K562 (cell line): ENCODE measurements around the gene TMEM120A. TPM values are rescaled to one million over a fixed set of nuclear protein-coding genes. Genes with fewer than 3 reads are reported as not detected.
A peak's percentile ranks its signal among the peaks of the same experiment; 100 is the strongest.

Experiments
- ATF1 ChIP-seq, 2 experiments: fragments of 450-650 bp in 1 of 2; IDR thresholded peaks; 2 replicates each; pipeline ENCODE4 v1.6.1; 2016; ENCODE audit warnings: missing compliant biosample characterization in 1 of 2, missing genetic modification characterization in 1 of 2
- BRCA1 ChIP-seq, 2 experiments: fragments of 450-650 bp in 1 of 2; sonication (generic) in 1 of 2; formaldehyde crosslinking in 1 of 2; IDR thresholded peaks; 2 replicates each; pipeline versions ENCODE4 v1.5.0 to v1.6.1; 2017 to 2020; ENCODE audit warnings: mild to moderate bottlenecking in 1 of 2, missing genetic modification reagents in 1 of 2
- CBFB ChIP-seq: sonication (generic); formaldehyde crosslinking; IDR thresholded peaks from 2 replicates; pipeline ENCODE4 v1.4.0; 2020; ENCODE audit warnings: mild to moderate bottlenecking, missing genetic modification reagents
- CBX1 ChIP-seq: sonication (generic); IDR thresholded peaks from 2 replicates; pipeline ENCODE4 v1.6.1; 2016; ENCODE audit warnings: antibody characterized with exemption, low read depth, mild to moderate bottlenecking
- CCNT2 ChIP-seq: IDR thresholded peaks from 2 replicates; pipeline ENCODE4 v1.6.1; 2011; ENCODE audit warnings: borderline replicate concordance, low read depth, mild to moderate bottlenecking, moderate library complexity, mixed read lengths, low read length; ENCODE audit not compliant: insufficient read length; ENCODE audit errors: extremely low read depth
- CHD4 ChIP-seq: fragments of 200-600 bp; sonication (generic); IDR thresholded peaks from 3 replicates; pipeline ENCODE4 v1.6.1; 2012; ENCODE audit warnings: low read depth, mild to moderate bottlenecking, mixed read lengths, low read length, inconsistent platforms; ENCODE audit not compliant: insufficient read depth, insufficient replicate concordance, poor library complexity, severe bottlenecking
- CTCFL ChIP-seq: IDR thresholded peaks from 2 replicates; pipeline ENCODE4 v1.6.1; 2011; ENCODE audit warnings: borderline replicate concordance, low read depth, mild to moderate bottlenecking, moderate library complexity, low read length; ENCODE audit not compliant: insufficient read depth, poor library complexity, severe bottlenecking
- E2F3 ChIP-seq: fragments of 250-450 bp; sonication (Bioruptor Pico); IDR thresholded peaks from 2 replicates; pipeline ENCODE4 v1.4.0; 2020; ENCODE audit warnings: mild to moderate bottlenecking
- EZH2 ChIP-seq: IDR thresholded peaks from 2 replicates; pipeline ENCODE4 v1.6.1; 2012; ENCODE audit warnings: low read depth, mild to moderate bottlenecking, inconsistent platforms, low read length, borderline replicate concordance
- HCFC1 ChIP-seq: IDR thresholded peaks from 2 replicates; pipeline ENCODE4 v1.6.1; 2012; ENCODE audit warnings: low read depth, low read length, improper control_type of control experiment
- IRF1 ChIP-seq: sonication (generic); formaldehyde crosslinking; IDR thresholded peaks from 2 replicates; pipeline ENCODE4 v1.8.0; 2022; ENCODE audit warnings: missing genetic modification reagents, mild to moderate bottlenecking, borderline replicate concordance
- MYNN ChIP-seq, 2 experiments: sonication (generic); formaldehyde crosslinking in 1 of 2; IDR thresholded peaks; 2 replicates each; pipeline versions ENCODE4 v1.5.0 to v1.6.1; 2016 to 2020; ENCODE audit warnings: antibody characterized with exemption in 1 of 2, missing genetic modification reagents in 1 of 2
- NELFE ChIP-seq: IDR thresholded peaks from 2 replicates; pipeline ENCODE4 v1.6.1; 2011; ENCODE audit warnings: mild to moderate bottlenecking; ENCODE audit not compliant: insufficient read depth, insufficient read length
- NUFIP1 ChIP-seq: fragments of 450-650 bp; IDR thresholded peaks from 2 replicates; pipeline ENCODE4 v1.6.1; 2018; ENCODE audit not compliant: partially characterized antibody
- PYGO2 ChIP-seq: fragments of 450-650 bp; IDR thresholded peaks from 2 replicates; pipeline ENCODE4 v1.6.1; 2016; ENCODE audit warnings: mild to moderate bottlenecking, missing genetic modification characterization, moderate library complexity, missing compliant biosample characterization
- RBM14 ChIP-seq: fragments of 200-400 bp; formaldehyde crosslinking; IDR thresholded peaks from 2 replicates; pipeline ENCODE4 v1.6.1; 2018; ENCODE audit warnings: low read depth, mild to moderate bottlenecking, low read length, moderate library complexity, borderline replicate concordance; ENCODE audit not compliant: insufficient read depth
- TCF3 ChIP-seq: sonication (generic); formaldehyde crosslinking; IDR thresholded peaks from 2 replicates; pipeline ENCODE4 v1.4.0; 2020; ENCODE audit warnings: mild to moderate bottlenecking, missing genetic modification reagents
- ZC3H8 ChIP-seq: fragments of 450-650 bp; IDR thresholded peaks from 2 replicates; pipeline ENCODE4 v1.6.1; 2017
- ZFP30 ChIP-seq: fragments of 250-450 bp; sonication (Bioruptor Pico); IDR thresholded peaks from 2 replicates; pipeline ENCODE4 v1.8.0; 2022; ENCODE audit warnings: moderate library complexity, mild to moderate bottlenecking, inconsistent platforms, borderline replicate concordance
- ZNF79 ChIP-seq: fragments of 250-450 bp; sonication (Bioruptor Pico); IDR thresholded peaks from 2 replicates; pipeline ENCODE4 v1.4.0; 2020; ENCODE audit warnings: low read depth, mild to moderate bottlenecking, moderate library complexity
- polyA plus RNA-seq, 8 experiments: library from polyadenylated mRNA; depleted of rRNA in 4 of 8; stranded (reverse) in 5 of 8; unstranded in 3 of 8; fragments of >200 nt; fragmentation: Nextera tagmentation in 2 of 8; fragmentation: Illumina TruSeq in 1 of 8; extraction: Ambion mirVana in 2 of 8; extraction: Trizol in 1 of 8; gene quantifications; 2 replicates each; pipeline versions ENCODE4 v1.2.1 to v1.2.3, GENCODE V29; 2011 to 2014; ENCODE audit warnings: inconsistent platforms in 1 of 8, missing spikeins in 1 of 8
- total RNA-seq, 7 experiments: library from RNA; depleted of rRNA in 6 of 7; stranded (reverse); fragments of >200 nt in 6 of 7; fragmentation: Illumina TruSeq in 2 of 7; extraction: Trizol in 2 of 7; gene quantifications; 2 replicates each; pipeline versions ENCODE4 v1.2.1 to v1.2.3, GENCODE V29; 2011 to 2021; ENCODE audit warnings: low replicate concordance in 1 of 7
- TF ChIP-seq, protein P1 (sequence below): fragments of 250-450 bp; sonication (Bioruptor Pico); IDR thresholded peaks from 2 replicates; pipeline ENCODE4 v1.8.0; 2021; ENCODE audit warnings: mild to moderate bottlenecking, moderate library complexity
- TF ChIP-seq, protein P2 (sequence below): fragments of 450-650 bp; conservative IDR thresholded peaks from 2 replicates; pipeline ENCODE4 v1.6.1; 2016; ENCODE audit warnings: missing genetic modification characterization, low read depth, mild to moderate bottlenecking, missing compliant biosample characterization, moderate library complexity

TMEM120A gene
- total and polyA plus RNA-seq, 9 of the 15 experiments (the other 6 are each of a cell fraction or from before 2014, with no cell fraction given), result 2.3 to 90.2 (median 22.9) TPM

- TF ChIP-seq, protein P1, sequence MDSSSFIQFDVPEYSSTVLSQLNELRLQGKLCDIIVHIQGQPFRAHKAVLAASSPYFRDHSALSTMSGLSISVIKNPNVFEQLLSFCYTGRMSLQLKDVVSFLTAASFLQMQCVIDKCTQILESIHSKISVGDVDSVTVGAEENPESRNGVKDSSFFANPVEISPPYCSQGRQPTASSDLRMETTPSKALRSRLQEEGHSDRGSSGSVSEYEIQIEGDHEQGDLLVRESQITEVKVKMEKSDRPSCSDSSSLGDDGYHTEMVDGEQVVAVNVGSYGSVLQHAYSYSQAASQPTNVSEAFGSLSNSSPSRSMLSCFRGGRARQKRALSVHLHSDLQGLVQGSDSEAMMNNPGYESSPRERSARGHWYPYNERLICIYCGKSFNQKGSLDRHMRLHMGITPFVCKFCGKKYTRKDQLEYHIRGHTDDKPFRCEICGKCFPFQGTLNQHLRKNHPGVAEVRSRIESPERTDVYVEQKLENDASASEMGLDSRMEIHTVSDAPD, result no peak
- TF ChIP-seq ZFP30 (CRISPR knock-in tag) (no peak), CHD4 (no peak), ZNF79 (CRISPR knock-in tag) (no peak), CBFB (CRISPR knock-in tag) (0 out of 2 replicates have a peak, but pooled peaks have one; percentile 55), NELFE (no peak), RBM14 (no peak), CBX1 (peak; percentile 96), CCNT2 (peak; percentile 85), CTCFL (peak; percentile 48), NUFIP1 (no peak), IRF1 (CRISPR knock-in tag) (no peak), PYGO2 (tag) (no peak), EZH2 (no peak), E2F3 (CRISPR knock-in tag) (no peak), BRCA1 (IDR thresholded peaks at IDR 0.05) (no peak), BRCA1 (CRISPR knock-in tag; IDR thresholded peaks at IDR 0.05) (no peak), TCF3 (0 out of 2 replicates have a peak, but pooled peaks have one; percentile 11), ATF1 (CRISPR knock-in tag; IDR thresholded peaks at IDR 0.05) (no peak), ATF1 (tag; IDR thresholded peaks at IDR 0.05) (peak; percentile 61), ZC3H8 (no peak), HCFC1 (peak; percentile 11), MYNN (IDR thresholded peaks at IDR 0.05) (peak; percentile 0; the same call in 1 of the 2 replicates), MYNN (CRISPR knock-in tag; IDR thresholded peaks at IDR 0.05) (no peak)
- TF ChIP-seq, protein P2, sequence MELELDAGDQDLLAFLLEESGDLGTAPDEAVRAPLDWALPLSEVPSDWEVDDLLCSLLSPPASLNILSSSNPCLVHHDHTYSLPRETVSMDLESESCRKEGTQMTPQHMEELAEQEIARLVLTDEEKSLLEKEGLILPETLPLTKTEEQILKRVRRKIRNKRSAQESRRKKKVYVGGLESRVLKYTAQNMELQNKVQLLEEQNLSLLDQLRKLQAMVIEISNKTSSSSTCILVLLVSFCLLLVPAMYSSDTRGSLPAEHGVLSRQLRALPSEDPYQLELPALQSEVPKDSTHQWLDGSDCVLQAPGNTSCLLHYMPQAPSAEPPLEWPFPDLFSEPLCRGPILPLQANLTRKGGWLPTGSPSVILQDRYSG (tag), result no peak
These were observed at the start of gene TMEM120A (continued) for GRCh38 chr7:75994388-75995051.
